IPS-NIHi11 (cell line): ENCODE measurements around the gene SNHG17.

Experiments
- DNase-seq: peaks from one replicate; pipeline ENCODE4 v3.0.0; 2012; ENCODE audit warnings: mixed read lengths, low spot score

SNHG17 gene

GRCh38 chr20:38373231-38373867 lies 61.8 kb downstream of the SNHG17 start:
- DNase-seq: no peak

DNA sequence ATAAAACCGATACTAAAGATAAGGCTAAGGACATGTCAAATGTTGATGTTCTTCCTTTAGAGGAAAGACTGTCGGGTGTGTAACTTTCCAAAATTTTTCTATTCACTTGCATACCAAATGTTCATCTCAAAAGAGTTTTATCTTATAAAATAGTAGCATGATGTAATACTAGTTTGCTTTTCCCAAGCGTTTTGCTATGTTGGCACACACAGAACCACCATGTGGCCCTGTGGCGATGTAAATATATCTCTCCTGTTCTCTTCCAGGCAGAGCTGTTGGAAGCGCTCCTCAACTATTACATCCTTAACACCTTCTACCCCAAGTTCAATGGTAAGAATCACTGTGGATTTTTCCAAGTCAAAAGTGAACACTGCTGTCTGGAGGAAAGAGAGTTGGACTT lies 62.3 kb downstream of the SNHG17 start:
- DNase-seq: no peak
